DMS114 treated with DMSO at 0.1 percent for 48 hours (cell line): ENCODE measurements around the gene ANAPC13.

ENCODE experiments used
- DNase-seq: peaks from one replicate; lab custom pipeline; 2025; ENCODE audit not compliant: unreplicated experiment; lab: John Stamatoyannopoulos, UW

ANAPC13 gene

GRCh38 chr3:134483195-134483900 is 2.4 kb downstream of the ANAPC13 start:
- DNase-seq: no peak

GRCh38 chr3:134482622-134483021 is 3.2 kb downstream of the ANAPC13 start:
- no peak for DNase-seq

- no peak for DNase-seq
These were observed 4.6 kb downstream of the ANAPC13 start for GRCh38 chr3:134481166-134481565.

DNA sequence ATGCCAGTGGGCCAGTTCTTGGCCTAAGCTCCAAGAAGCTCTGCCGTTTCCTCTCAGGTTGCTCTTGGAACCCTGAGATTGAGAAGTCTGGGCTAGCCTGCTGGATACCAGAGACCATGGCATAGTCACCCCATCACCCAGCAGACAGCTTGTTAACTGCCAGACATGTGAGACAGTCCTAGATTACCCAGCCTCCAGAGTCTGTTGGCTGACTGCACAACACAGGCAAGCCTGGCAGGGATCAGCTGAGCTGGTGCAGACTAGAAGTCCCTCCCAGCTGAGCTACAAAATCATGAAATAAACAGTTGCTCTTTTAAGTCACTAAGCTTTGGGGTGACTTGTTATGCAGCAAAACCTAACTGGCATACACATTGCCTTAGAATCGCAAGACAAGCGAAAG is 5.2 kb downstream of the ANAPC13 start:
- DNase-seq: no peak

GRCh38 chr3:134477938-134478337 is 7.8 kb downstream of the ANAPC13 start:
- no peak for DNase-seq

- no peak for DNase-seq
These were observed 8.8 kb downstream of the ANAPC13 start for GRCh38 chr3:134477002-134477401.

GRCh38 chr3:134476306-134476705 is 9.5 kb downstream of the ANAPC13 start:
- no peak for DNase-seq

GRCh38 chr3:134474956-134475355 is 10.8 kb downstream of the ANAPC13 start:
- DNase-seq: no peak

DNA sequence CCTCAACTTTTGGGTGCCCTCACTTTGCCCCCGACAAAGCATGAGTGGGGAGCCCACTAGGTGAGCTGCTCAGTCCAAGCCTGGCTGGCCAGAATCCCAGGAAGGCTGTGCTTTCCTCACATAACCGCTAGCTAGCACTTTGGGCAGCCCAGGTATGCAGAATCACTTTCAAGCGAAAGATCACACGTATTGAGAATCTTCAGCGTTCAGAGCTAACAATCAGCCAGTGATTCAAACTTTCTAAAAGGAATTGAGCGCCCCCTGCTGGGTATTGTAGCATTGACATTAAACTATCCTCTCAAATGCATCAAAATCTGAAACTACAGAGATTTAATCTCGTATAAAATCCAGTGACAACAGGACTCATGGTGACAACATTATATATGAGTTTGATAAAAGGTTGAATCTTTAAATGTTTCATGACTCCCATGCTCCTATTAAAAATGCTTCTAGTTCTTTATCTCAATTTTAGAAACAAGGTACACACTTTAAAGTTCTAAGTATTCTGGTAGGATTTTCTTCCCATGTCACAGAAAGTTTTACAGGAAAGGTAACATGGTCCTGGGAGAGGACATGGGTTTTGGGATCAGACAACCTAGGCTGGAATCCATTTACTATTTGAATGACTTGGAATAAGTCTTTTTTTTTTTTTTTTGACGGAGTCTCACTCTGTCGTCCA is 11.8 kb downstream of the ANAPC13 start:
- DNase-seq: peak; percentile 63

GRCh38 chr3:134472831-134473230 is 13.0 kb downstream of the ANAPC13 start:
- DNase-seq: no peak

- no peak for DNase-seq
These were observed 14.1 kb downstream of the ANAPC13 start for GRCh38 chr3:134471521-134472193.

DNA sequence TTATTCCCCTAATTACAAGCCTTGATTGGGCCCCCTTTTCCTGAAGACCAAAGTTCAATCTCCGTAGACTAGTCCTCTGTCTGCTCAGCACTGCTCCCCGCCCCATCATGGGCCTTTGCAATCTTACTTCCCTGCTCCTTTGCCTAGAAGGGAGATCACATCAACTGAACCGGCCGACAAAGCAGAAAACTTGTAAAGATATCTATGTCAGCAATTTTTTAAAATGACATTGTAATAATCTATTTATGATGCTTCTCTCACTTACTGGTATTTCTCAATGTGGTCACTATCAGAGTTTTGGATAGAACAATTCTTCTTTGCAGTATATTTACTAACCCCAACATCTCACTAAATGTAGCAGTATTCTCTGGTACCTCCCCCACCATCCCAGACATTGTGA is 17.3 kb downstream of the ANAPC13 start:
- no peak for DNase-seq

DNA sequence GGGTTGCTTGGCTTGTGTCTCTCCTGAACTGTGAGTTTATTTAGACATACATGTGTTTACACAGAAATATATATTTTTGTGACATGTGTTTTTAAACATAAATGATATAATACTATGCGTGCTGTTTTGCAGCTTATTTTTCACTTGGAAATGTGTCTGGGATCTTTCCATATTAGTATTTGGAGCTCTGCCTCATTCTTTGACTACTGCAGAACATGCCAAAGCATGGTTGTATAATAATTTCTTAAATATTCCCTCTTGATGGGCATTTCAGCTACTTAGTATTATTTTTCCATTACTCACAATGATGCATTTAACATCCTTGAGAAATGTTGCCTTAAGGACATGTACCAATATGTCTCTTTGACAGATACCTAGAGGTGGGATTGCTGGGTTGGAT is 19.5 kb downstream of the ANAPC13 start:
- no peak for DNase-seq

- no peak for DNase-seq
These were observed 21.0 kb downstream of the ANAPC13 start for GRCh38 chr3:134464689-134465365.

- no peak for DNase-seq
These were observed 21.6 kb downstream of the ANAPC13 start for GRCh38 chr3:134464064-134464688.

DNA sequence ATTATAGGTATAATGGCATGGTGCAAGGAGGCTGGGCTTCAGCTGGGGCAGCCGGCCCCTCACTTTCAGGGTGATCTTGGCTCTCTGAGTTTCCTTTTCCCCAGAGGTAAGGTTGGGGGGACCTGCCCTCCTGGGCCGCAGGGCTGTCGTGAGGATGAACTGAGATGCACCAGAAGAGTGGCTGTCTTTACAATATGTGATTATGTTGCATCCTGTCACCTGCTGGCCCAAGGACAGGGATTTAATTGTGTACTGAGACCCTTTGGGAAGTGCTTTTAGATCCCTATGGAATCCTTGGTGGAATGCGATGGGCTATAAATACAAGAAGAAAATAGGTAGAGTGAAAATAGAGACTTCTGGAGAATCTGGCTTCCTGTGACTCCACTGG is 22.1 kb downstream of the ANAPC13 start:
- no peak for DNase-seq

DNA sequence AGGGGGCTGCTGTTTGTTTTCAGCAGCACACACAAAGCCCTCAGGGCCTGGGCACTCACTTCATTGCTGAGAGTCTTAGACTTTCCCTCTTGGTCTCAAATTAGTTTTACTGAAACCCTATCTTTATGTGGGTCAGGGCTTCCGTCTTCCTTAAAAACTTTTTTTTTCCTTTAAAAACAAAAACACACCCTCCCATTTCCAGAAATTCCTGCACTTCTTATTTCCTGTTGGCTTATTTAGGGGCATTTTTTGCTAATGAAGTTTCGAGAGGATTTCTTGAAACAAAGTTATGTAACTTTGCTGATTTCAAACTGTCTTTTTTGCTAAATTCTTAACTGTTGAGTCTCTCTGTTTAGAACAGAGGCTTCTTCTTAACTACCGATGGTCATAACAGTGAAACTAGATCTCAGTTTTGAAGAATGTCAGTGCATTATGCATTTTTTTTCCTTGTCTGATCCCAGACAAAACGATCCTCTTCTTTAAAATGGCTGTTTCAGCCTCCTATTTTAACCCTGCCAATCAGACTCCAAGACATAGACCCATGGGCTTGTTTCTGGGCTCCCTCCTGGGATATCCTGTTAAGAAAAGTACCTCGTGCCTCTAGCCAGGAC is 23.3 kb downstream of the ANAPC13 start:
- no peak for DNase-seq

DNA sequence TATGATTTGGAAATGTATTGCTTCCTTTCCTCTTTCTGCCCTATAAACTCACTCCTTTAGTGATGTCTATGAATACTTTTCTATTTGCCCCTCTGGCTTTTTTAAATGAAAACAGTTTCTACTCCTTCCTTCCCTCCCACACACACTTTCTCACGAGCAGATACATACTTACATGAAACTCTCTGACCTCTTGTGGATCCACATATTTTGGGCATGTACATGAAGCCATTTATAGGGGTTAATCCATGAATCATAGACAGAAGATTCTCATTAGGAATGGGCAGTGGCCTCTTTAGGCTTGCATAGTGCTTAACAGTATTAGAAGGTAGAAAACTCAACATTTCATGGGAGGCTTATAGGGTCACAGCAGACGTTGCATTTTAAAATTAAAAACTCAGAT is 24.8 kb downstream of the ANAPC13 start:
- no peak for DNase-seq

GRCh38 chr3:134459562-134459961 is 26.2 kb downstream of the ANAPC13 start:
- no peak for DNase-seq

DNA sequence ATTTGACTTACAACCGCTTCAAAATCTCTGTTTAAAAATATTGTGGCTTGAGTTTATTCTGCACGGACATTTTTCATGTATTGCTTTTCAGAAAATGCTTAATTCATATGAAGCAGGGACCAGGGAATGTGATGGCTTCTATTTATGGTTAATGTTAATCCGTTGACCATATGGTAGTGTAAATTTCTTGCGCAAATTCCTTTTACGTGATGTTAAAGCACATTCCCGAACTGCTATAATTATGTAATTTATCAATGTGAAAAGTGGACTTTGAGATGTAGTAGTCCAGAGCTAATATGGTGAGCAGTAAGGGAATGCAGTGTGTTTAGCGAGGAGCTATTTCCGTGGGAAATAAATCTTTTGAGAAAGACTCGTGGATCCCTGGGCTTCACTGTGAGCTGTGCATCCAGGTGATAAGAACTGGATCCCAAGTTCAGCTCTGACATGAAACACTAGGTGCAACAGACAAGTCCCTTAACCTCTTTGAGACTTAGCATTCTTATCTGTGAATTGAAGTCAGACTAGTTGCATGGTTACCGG is 27.3 kb downstream of the ANAPC13 start:
- DNase-seq: no peak
